ENCODE results near the gene CCDC70.

- TF ChIP-seq POLR2A (IDR thresholded peaks at IDR 0.05) (no peak), CTCF (IDR thresholded peaks at IDR 0.05) (no peak)
Observed at GRCh38 chr13:51881296-51881695, 19.5 kb downstream of the CCDC70 start.
